ENCODE measurements around the gene MTR.
A peak's percentile ranks its signal among the peaks of the same experiment; 100 is the strongest.

The MTR gene

GRCh38 chr1:236821091-236821627 lies 26.1 kb downstream of the MTR start:
- no peaks in the 10 kb centered on the region for H3K27me3 ChIP-seq (ENCODE audit: low read depth)
- peak; percentile 26 to 71 for DNase-seq (ENCODE audit: low spot score in 2 of 2)
- H3K9me3 ChIP-seq, result no peaks in the 10 kb centered on the region
- H3K4me3 ChIP-seq, result no peak overlapping the region
- H3K4me1 ChIP-seq, result peaks cover 11% of the 10 kb centered on the region
- H3K36me3 ChIP-seq (replicated peaks), result peaks cover 23% of the 10 kb centered on the region
- in situ Hi-C loops (cut with MboI; ENCODE audit: low sequenced_read_pairs), result no loop called here

GRCh38 chr1:236823559-236823958 lies 28.5 kb downstream of the MTR start:
- Histone ChIP-seq H3K36me3 (replicated peaks) (peaks cover 31% of the 10 kb centered on the region), H3K4me3 (no peak overlapping the region), H3K27me3 (ENCODE audit: low read depth) (no peaks in the 10 kb centered on the region), H3K4me1 (peaks cover 11% of the 10 kb centered on the region), H3K9me3 (no peaks in the 10 kb centered on the region)
- in situ Hi-C loops (cut with MboI; ENCODE audit: low sequenced_read_pairs), result no loop called here
- DNase-seq (ENCODE audit: low spot score in 2 of 2), result no peak

- H3K9me3 ChIP-seq, result no peaks in the 10 kb centered on the region
- no peak overlapping the region for H3K4me3 ChIP-seq
- in situ Hi-C loops (cut with MboI; ENCODE audit: low sequenced_read_pairs), result no loop called here
- peaks cover 53% of the 10 kb centered on the region for H3K36me3 ChIP-seq (replicated peaks)
- DNase-seq (ENCODE audit: low spot score in 2 of 2), result no peak
- H3K4me1 ChIP-seq, result no peaks in the 10 kb centered on the region
- H3K27me3 ChIP-seq (ENCODE audit: low read depth), result no peaks in the 10 kb centered on the region
Observed at GRCh38 chr1:236829085-236829484, 34.0 kb downstream of the MTR start.

GRCh38 chr1:236830116-236830515 lies 35.0 kb downstream of the MTR start:
- Histone ChIP-seq H3K4me3 (no peak overlapping the region), H3K27me3 (ENCODE audit: low read depth) (no peaks in the 10 kb centered on the region), H3K36me3 (replicated peaks) (peaks cover 54% of the 10 kb centered on the region), H3K9me3 (no peaks in the 10 kb centered on the region), H3K4me1 (no peaks in the 10 kb centered on the region)
- no peak for DNase-seq (ENCODE audit: low spot score in 2 of 2)
- in situ Hi-C loops (cut with MboI; ENCODE audit: low sequenced_read_pairs), result no loop called here

- in situ Hi-C loops (cut with MboI; ENCODE audit: low sequenced_read_pairs), result no loop called here
- peaks cover 57% of the 10 kb centered on the region for H3K36me3 ChIP-seq (replicated peaks)
- DNase-seq (ENCODE audit: low spot score in 2 of 2), result no peak
- H3K4me1 ChIP-seq, result no peaks in the 10 kb centered on the region
- no peaks in the 10 kb centered on the region for H3K9me3 ChIP-seq
- H3K4me3 ChIP-seq, result no peak overlapping the region
- H3K27me3 ChIP-seq (ENCODE audit: low read depth), result no peaks in the 10 kb centered on the region
Observed at GRCh38 chr1:236830560-236830959, 35.5 kb downstream of the MTR start.

- Histone ChIP-seq H3K36me3 (replicated peaks) (peaks cover 60% of the 10 kb centered on the region), H3K4me3 (no peak overlapping the region), H3K9me3 (no peaks in the 10 kb centered on the region), H3K27me3 (ENCODE audit: low read depth) (no peaks in the 10 kb centered on the region), H3K4me1 (0 out of 2 replicates have a peak, but pooled peaks cover 3% of the 10 kb centered on the region)
- DNase-seq (ENCODE audit: low spot score in 2 of 2), result no peak
- in situ Hi-C loops (cut with MboI; ENCODE audit: low sequenced_read_pairs), result no loop called here
Observed at GRCh38 chr1:236833575-236833974, 38.5 kb downstream of the MTR start.

- in situ Hi-C loops (cut with MboI; ENCODE audit: low sequenced_read_pairs), result no loop called here
Observed at GRCh38 chr1:236834876-236835275, 39.8 kb downstream of the MTR start.

GRCh38 chr1:236835491-236835890 lies 40.4 kb downstream of the MTR start:
- H3K27me3 ChIP-seq (ENCODE audit: low read depth), result no peaks in the 10 kb centered on the region
- no peak overlapping the region for H3K4me3 ChIP-seq
- in situ Hi-C loops (cut with MboI; ENCODE audit: low sequenced_read_pairs), result no loop called here

More at GRCh38 chr1:236834876-236835275, 39.8 kb downstream of the MTR start:
- Histone ChIP-seq H3K9me3 (no peaks in the 10 kb centered on the region), H3K4me3 (no peak overlapping the region), H3K4me1 (0 out of 2 replicates have a peak, but pooled peaks cover 3% of the 10 kb centered on the region), H3K27me3 (ENCODE audit: low read depth) (no peaks in the 10 kb centered on the region), H3K36me3 (replicated peaks) (peaks cover 60% of the 10 kb centered on the region)
- no peak for DNase-seq (ENCODE audit: low spot score in 2 of 2)

GRCh38 chr1:236836157-236836556 lies 41.1 kb downstream of the MTR start:
- Histone ChIP-seq H3K4me3 (no peak overlapping the region), H3K9me3 (no peaks in the 10 kb centered on the region), H3K4me1 (0 out of 2 replicates have a peak, but pooled peaks cover 3% of the 10 kb centered on the region), H3K27me3 (ENCODE audit: low read depth) (no peaks in the 10 kb centered on the region), H3K36me3 (replicated peaks) (peaks cover 61% of the 10 kb centered on the region)
- in situ Hi-C loops (cut with MboI; ENCODE audit: low sequenced_read_pairs), result no loop called here
- no peak for DNase-seq (ENCODE audit: low spot score in 2 of 2)

More at GRCh38 chr1:236835491-236835890, 40.4 kb downstream of the MTR start:
- Histone ChIP-seq H3K4me1 (0 out of 2 replicates have a peak, but pooled peaks cover 3% of the 10 kb centered on the region), H3K9me3 (no peaks in the 10 kb centered on the region), H3K36me3 (replicated peaks) (peaks cover 60% of the 10 kb centered on the region)
- no peak for DNase-seq (ENCODE audit: low spot score in 2 of 2)

- Histone ChIP-seq H3K9me3 (no peaks in the 10 kb centered on the region), H3K4me1 (0 out of 2 replicates have a peak, but pooled peaks cover 3% of the 10 kb centered on the region), H3K36me3 (replicated peaks) (peaks cover 62% of the 10 kb centered on the region), H3K4me3 (no peak overlapping the region), H3K27me3 (ENCODE audit: low read depth) (no peaks in the 10 kb centered on the region)
- in situ Hi-C loops (cut with MboI; ENCODE audit: low sequenced_read_pairs), result no loop called here
- DNase-seq (ENCODE audit: low spot score in 2 of 2), result no peak
Observed at GRCh38 chr1:236837115-236837514, 42.0 kb downstream of the MTR start.

- H3K4me1 ChIP-seq, result 0 out of 2 replicates have a peak, but pooled peaks cover 3% of the 10 kb centered on the region
- H3K36me3 ChIP-seq (replicated peaks), result peaks cover 57% of the 10 kb centered on the region
- in situ Hi-C loops (cut with MboI; ENCODE audit: low sequenced_read_pairs), result no loop called here
Observed at GRCh38 chr1:236837897-236838296, 42.8 kb downstream of the MTR start.

GRCh38 chr1:236841341-236841740 lies 46.2 kb downstream of the MTR start:
- peaks cover 48% of the 10 kb centered on the region for H3K36me3 ChIP-seq (replicated peaks)
- no peaks in the 10 kb centered on the region for H3K9me3 ChIP-seq
- 0 out of 2 replicates have a peak, but pooled peaks cover 3% of the 10 kb centered on the region for H3K4me1 ChIP-seq
- DNase-seq (ENCODE audit: low spot score in 2 of 2), result no peak
- no peaks in the 10 kb centered on the region for H3K27me3 ChIP-seq (ENCODE audit: low read depth)
- no peak overlapping the region for H3K4me3 ChIP-seq
- in situ Hi-C loops (cut with MboI; ENCODE audit: low sequenced_read_pairs), result no loop called here

More at GRCh38 chr1:236837897-236838296, 42.8 kb downstream of the MTR start:
- DNase-seq (ENCODE audit: low spot score in 2 of 2), result peak; percentile 4 to 34
- Histone ChIP-seq H3K9me3 (no peaks in the 10 kb centered on the region), H3K27me3 (ENCODE audit: low read depth) (no peaks in the 10 kb centered on the region), H3K4me3 (no peak overlapping the region)

GRCh38 chr1:236844499-236845271 lies 49.6 kb downstream of the MTR start:
- H3K27me3 ChIP-seq (ENCODE audit: low read depth), result no peaks in the 10 kb centered on the region
- DNase-seq (ENCODE audit: low spot score in 2 of 2), result no peak
- no peak overlapping the region for H3K4me3 ChIP-seq
- H3K36me3 ChIP-seq (replicated peaks), result peaks cover 21% of the 10 kb centered on the region
- in situ Hi-C loops (cut with MboI; ENCODE audit: low sequenced_read_pairs), result no loop called here
- H3K4me1 ChIP-seq, result no peaks in the 10 kb centered on the region
- H3K9me3 ChIP-seq, result no peaks in the 10 kb centered on the region

GRCh38 chr1:236845830-236846229 lies 50.7 kb downstream of the MTR start:
- H3K36me3 ChIP-seq (replicated peaks), result peaks cover 10% of the 10 kb centered on the region
- no peaks in the 10 kb centered on the region for H3K9me3 ChIP-seq
- DNase-seq (ENCODE audit: low spot score in 2 of 2), result no peak
- in situ Hi-C loops (cut with MboI; ENCODE audit: low sequenced_read_pairs), result no loop called here
- no peaks in the 10 kb centered on the region for H3K27me3 ChIP-seq (ENCODE audit: low read depth)
- H3K4me3 ChIP-seq, result no peak overlapping the region
- no peaks in the 10 kb centered on the region for H3K4me1 ChIP-seq
